ENCODE results near the gene FOCAD. TPM values are rescaled to one million over a fixed set of nuclear protein-coding genes. Genes with fewer than 3 reads are reported as not detected.

The FOCAD gene
- total and polyA plus RNA-seq, 2 of the 8 experiments (the other 6 are each of a cell fraction or from before 2014, with no cell fraction given), result 22.0 to 38.4 TPM

DNA sequence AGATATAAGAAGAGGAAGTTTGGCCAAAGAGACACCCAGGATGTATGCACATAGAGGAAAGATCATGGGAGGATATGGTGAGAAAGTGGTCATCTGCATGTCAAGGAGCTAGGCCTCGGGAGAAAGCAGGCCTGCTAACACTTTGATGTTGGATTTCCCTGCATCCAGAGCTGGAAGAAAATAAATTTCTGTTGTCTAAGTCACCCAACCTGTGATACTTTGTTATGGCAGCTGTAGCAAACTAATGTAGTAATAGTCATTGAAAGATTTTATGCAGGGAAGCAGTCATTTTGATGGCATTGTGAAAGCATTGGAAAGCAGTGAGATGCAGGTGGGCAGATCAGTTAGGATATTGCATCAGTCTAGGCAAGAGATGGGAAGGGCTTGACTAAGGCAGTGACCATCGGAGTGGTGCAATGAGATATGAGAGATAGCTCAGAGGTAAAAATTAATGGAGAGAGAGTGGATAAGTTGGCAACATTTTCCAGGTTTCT is 24.5 kb upstream of the FOCAD start:
- H3K4me1 ChIP-seq (replicated peaks in 1 of 4; ENCODE audit: control insufficient read depth in 3 of 4, insufficient read depth in 4 of 4, low read length in 3 of 4), result peaks cover 0 to 19% (median 2%) of the 10 kb centered on the region in 4 experiments; a peak in 3 of 7 replicates
- no peaks in the 10 kb centered on the region for H4K20me1 ChIP-seq (replicated peaks in 1 of 2; ENCODE audit: control insufficient read depth in 1 of 2, insufficient read depth in 2 of 2, low read length in 2 of 2)
- H3K4me3 ChIP-seq (ENCODE audit: extremely low read depth in 1 of 4, insufficient read depth in 2 of 4, low read depth in 3 of 4, low read length in 4 of 4), result peak overlapping the region; percentile 69 to 79 (median 71); a peak in 7 of 8 replicates
- DNase-seq (ENCODE audit: low read depth in 1 of 2, low spot score in 2 of 2) (no peak), FAIRE-seq (no peak)
- H2BK5ac ChIP-seq (ENCODE audit: low read depth, low read length), result peak overlapping the region; percentile 50; the same call in 1 of the 2 replicates
- no peak overlapping the region; the same call in 1 of the 2 replicates for H2BK12ac ChIP-seq (ENCODE audit: low read depth, low read length)
- peaks cover 6 to 53% of the 10 kb centered on the region in 2 experiments; a peak in 3 of 4 replicates for H3K79me2 ChIP-seq (ENCODE audit: control insufficient read depth in 1 of 2, insufficient read depth in 2 of 2, low read length in 2 of 2)
- no peak overlapping the region for H4K8ac ChIP-seq (ENCODE audit: extremely low read depth, insufficient read depth, low read length)
- peaks cover 5% of the 10 kb centered on the region for H3K23me2 ChIP-seq (ENCODE audit: low read depth, low read length)
- no peak overlapping the region for H3K27ac ChIP-seq (ENCODE audit: low read depth, low read length)
- no peak overlapping the region; a peak in 1 of 7 replicates for H3K9ac ChIP-seq (replicated peaks in 1 of 4; ENCODE audit: extremely low read depth in 1 of 4, low read depth in 3 of 4, low read length in 3 of 4)
- H3K36me3 ChIP-seq (ENCODE audit: control insufficient read depth in 2 of 4, insufficient read depth in 4 of 4, low read length in 3 of 4), result no peaks in the 10 kb centered on the region; a peak in 2 of 8 replicates
- no peak overlapping the region for H2BK20ac ChIP-seq (ENCODE audit: low read length)
- H3K18ac ChIP-seq (ENCODE audit: extremely low read depth, low read length), result 0 out of 2 replicates have a peak overlapping the region, but pooled peaks have one; percentile 9
- peaks cover 7% of the 10 kb centered on the region for H3K79me1 ChIP-seq (ENCODE audit: low read depth, low read length)
- H4K91ac ChIP-seq (replicated peaks; ENCODE audit: insufficient read length, low read length), result no peak overlapping the region
- H3K9me3 ChIP-seq (ENCODE audit: insufficient read depth in 2 of 2, low read depth in 1 of 2, low read length in 1 of 2), result no peaks in the 10 kb centered on the region
- no peak overlapping the region for H3K14ac ChIP-seq (ENCODE audit: insufficient read length)
- H2BK120ac ChIP-seq (replicated peaks; ENCODE audit: low read depth, low read length), result no peak overlapping the region
- 83% methylated on average over 2 of the region's 2 CpGs; no CpG with 5 or more reads in 1 of the 2 experiments for WGBS, 2 experiments (ENCODE audit: extremely low coverage in 1 of 2, insufficient coverage in 1 of 2, insufficient read length in 1 of 2, insufficient replicate concordance in 2 of 2, low coverage in 1 of 2, low lambda C conversion rate in 2 of 2, missing lambda C conversion rate in 1 of 2)
- no peak overlapping the region for H2AFZ ChIP-seq (ENCODE audit: low read length)
- POLR2A ChIA-PET (ENCODE audit: partially characterized antibody), result interaction anchor here (0.6 to 2.6 kb wide), 18 partner anchors 9 to 306 kb away, joined by 3 to 22 read pairs (median 4); partner anchors contain the start of gene FOCAD
- H2AK5ac ChIP-seq (ENCODE audit: low read depth, low read length), result peak overlapping the region; percentile 79; the same call in 1 of the 2 replicates
- peak overlapping the region; percentile 74 to 92 for H3K4me2 ChIP-seq (ENCODE audit: insufficient read depth in 1 of 2, low read depth in 2 of 2, low read length in 2 of 2)
- no peak overlapping the region for H3K56ac ChIP-seq (replicated peaks; ENCODE audit: insufficient read length, low read depth, low read length)
- no peak overlapping the region for H3K23ac ChIP-seq (ENCODE audit: insufficient read length)
- CTCF ChIA-PET (ENCODE audit: partially characterized antibody), result interaction anchor here (0.9 to 1.8 kb wide), 6 partner anchors 11 to 62 kb away, joined by 3 to 6 read pairs (median 4); no protein-coding TSS in a partner anchor
- H4K5ac ChIP-seq (ENCODE audit: insufficient read length, low read depth, low read length), result no peak overlapping the region
- H3K4ac ChIP-seq (replicated peaks; ENCODE audit: insufficient read length, low read depth, low read length), result peak overlapping the region; percentile 30
- peak overlapping the region; percentile 40; the same call in 1 of the 2 replicates for H2BK15ac ChIP-seq (ENCODE audit: low read length)
- H3K27me3 ChIP-seq (replicated peaks in 1 of 4; ENCODE audit: control insufficient read depth in 3 of 4, extremely low read depth in 1 of 4, insufficient read depth in 3 of 4, low read length in 3 of 4), result no peaks in the 10 kb centered on the region
- TF ChIP-seq ZNF274 (IDR thresholded peaks at IDR 0.05; ENCODE audit: borderline replicate concordance, extremely low read depth, low read length), result no peak
- no peak for TF ChIP-seq CHD1 (IDR thresholded peaks at IDR 0.05; ENCODE audit: low read depth, low read length)
- TF ChIP-seq BACH1 (IDR thresholded peaks at IDR 0.05; ENCODE audit: low read length), result no peak
- no peak for TF ChIP-seq SP2 (IDR thresholded peaks at IDR 0.05; ENCODE audit: low read length)
- TF ChIP-seq TBP (IDR thresholded peaks at IDR 0.05; ENCODE audit: low read depth, low read length), result no peak
- TF ChIP-seq RAD21 (IDR thresholded peaks at IDR 0.05 in 1 of 2, conservative IDR thresholded peaks at IDR 0.05 in 1 of 2; ENCODE audit: low read depth in 2 of 2, low read length in 2 of 2), result no peak
- TF ChIP-seq SP1 (IDR thresholded peaks at IDR 0.05; ENCODE audit: low read depth, low read length), result no peak
- no peak for TF ChIP-seq RXRA (IDR thresholded peaks at IDR 0.05; ENCODE audit: insufficient read depth, low read depth, low read length)
- no peak for TF ChIP-seq HDAC6 (IDR thresholded peaks at IDR 0.05; ENCODE audit: low read depth, low read length)

Measured in H1 (cell line).